Natural killer cell (primary cell): ENCODE measurements around the gene POU5F1. TPM values are rescaled to one million over a fixed set of nuclear protein-coding genes. Genes with fewer than 3 reads are reported as not detected.

ENCODE experiments used
- ATAC-seq, 3 donors: fragments of 150-1000 bp in 2 of 3; fragments of 200-7000 bp in 1 of 3; cut with Tn5 transposase; 1 replicate in 1 of 3; 2 replicates in 2 of 3; pipeline ENCODE4 v1.10.0; 2021; ENCODE audit warnings: mild to moderate bottlenecking in 2 of 3, moderate library complexity in 2 of 3
- DNase-seq, 2 donors: peaks; one replicate each; pipeline versions ENCODE4 v3.0.0 to v3.0.0-alpha.2; 2013 to 2021; ENCODE audit warnings: mixed read lengths in 1 of 2
- H3K27ac ChIP-seq: one replicate; pipeline ENCODE4 v1.5.1; 2013; ENCODE audit warnings: mild to moderate bottlenecking, low read length
- H3K27me3 ChIP-seq: one replicate; pipeline ENCODE4 v1.6.1; 2013; ENCODE audit warnings: low read length; ENCODE audit not compliant: control insufficient read depth, insufficient read depth
- H3K36me3 ChIP-seq: one replicate; pipeline ENCODE4 v1.6.1; 2013; ENCODE audit warnings: low read length; ENCODE audit not compliant: control insufficient read depth, insufficient read depth
- H3K4me1 ChIP-seq: one replicate; pipeline ENCODE4 v1.6.1; 2013; ENCODE audit warnings: low read length; ENCODE audit not compliant: control insufficient read depth, insufficient read depth
- H3K4me3 ChIP-seq: one replicate; pipeline ENCODE4 v1.5.1; 2013; ENCODE audit warnings: low read length
- H3K9me3 ChIP-seq: one replicate; pipeline ENCODE4 v1.6.1; 2013; ENCODE audit warnings: low read length; ENCODE audit not compliant: control insufficient read depth, insufficient read depth
- H3K27ac Mint-ChIP-seq, 2 donors: one replicate each; pipeline ENCODE4 v1.8.0; 2022; ENCODE audit warnings: mild to moderate bottlenecking in 2 of 2, mixed read lengths in 2 of 2, moderate library complexity in 1 of 2
- H3K27me3 Mint-ChIP-seq, 2 donors: one replicate each; pipeline ENCODE4 v1.8.0; 2022; ENCODE audit warnings: low read depth in 2 of 2, mixed read lengths in 2 of 2
- H3K36me3 Mint-ChIP-seq: one replicate; pipeline ENCODE4 v1.8.0; 2022; ENCODE audit warnings: mixed read lengths
- H3K4me1 Mint-ChIP-seq, 2 donors: one replicate each; pipeline ENCODE4 v1.8.0; 2022; ENCODE audit warnings: mixed read lengths in 2 of 2
- H3K4me3 Mint-ChIP-seq: one replicate; pipeline ENCODE4 v1.8.0; 2022; ENCODE audit warnings: mild to moderate bottlenecking, moderate library complexity, mixed read lengths
- H3K9me3 Mint-ChIP-seq, 2 donors: one replicate each; pipeline ENCODE4 v1.8.0; 2022; ENCODE audit warnings: mixed read lengths in 2 of 2
- CTCF ChIP-seq: fragments of 200-600 bp; IDR thresholded peaks from one replicate; pipeline ENCODE4 v1.8.0; 2022; ENCODE audit warnings: antibody characterized with exemption
- WGBS: methylation state at CpG from one replicate; pipeline ENCODE4 v1.1.7; 2013; ENCODE audit warnings: missing lambda C conversion rate; ENCODE audit not compliant: insufficient coverage; 5-methylcytosine and 5-hydroxymethylcytosine counted together
- intact Hi-C: fragments of 100-400 bp; cut with micrococcal nuclease; formaldehyde crosslinking; loops from one replicate; pipeline ENCODE4 v1.14.2; 2022
- total RNA-seq, 4 donors: library from RNA; stranded (reverse); fragments of 120-200 nt in 1 of 4; gene quantifications; one replicate each; pipeline versions ENCODE4 v1.2.3 to v1.2.4, GENCODE V29; 2013 to 2022

Gene POU5F1
- total RNA-seq, 3 donors from 2014 or later (not counting 1 experiment from before 2014, with no cell fraction given) = not detected

DNA sequence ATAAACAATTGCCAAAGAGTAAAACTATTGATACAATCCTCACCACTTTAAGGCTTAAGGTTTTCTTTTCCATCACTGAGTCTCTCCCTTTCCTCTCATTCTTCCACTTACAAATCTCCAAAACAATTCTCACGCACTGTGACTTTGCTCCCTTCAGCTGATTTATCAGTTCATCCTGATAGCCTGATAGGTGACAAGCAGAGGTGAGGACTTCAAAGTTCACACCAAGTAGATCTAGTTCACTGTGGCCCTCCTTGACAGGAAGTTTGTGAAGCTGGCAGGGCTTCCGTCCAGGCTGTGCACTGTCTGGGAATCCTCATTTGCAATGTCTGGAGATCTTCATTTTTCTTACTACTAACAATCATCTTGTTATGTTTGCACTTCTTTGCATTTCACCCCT, 35.2 kb upstream of the POU5F1 start:
- Histone ChIP-seq H3K27ac (no peak overlapping the region), H3K4me1 (peaks cover 31% of the 10 kb centered on the region), H3K4me3 (no peak overlapping the region), H3K9me3 (no peaks in the 10 kb centered on the region), H3K36me3 (no peaks in the 10 kb centered on the region), H3K27me3 (no peaks in the 10 kb centered on the region)
- WGBS = 73% methylated on average over 2 of the region's 2 CpGs
- peak overlapping the region; percentile 67 for H3K4me3 Mint-ChIP-seq
- no peak for TF ChIP-seq CTCF
- no peak for ATAC-seq
- H3K27ac Mint-ChIP-seq = peak overlapping the region; percentile 40 to 71
- intact Hi-C loops = no loop called here
- DNase-seq = no peak
- peaks cover 17 to 32% of the 10 kb centered on the region in 2 donors for H3K4me1 Mint-ChIP-seq
- H3K27me3 Mint-ChIP-seq = no peaks in the 10 kb centered on the region
- no peaks in the 10 kb centered on the region for H3K36me3 Mint-ChIP-seq
- H3K9me3 Mint-ChIP-seq = no peaks in the 10 kb centered on the region

- H3K4me1 ChIP-seq = peaks cover 37% of the 10 kb centered on the region
- peak overlapping the region; percentile 97 for H3K4me3 Mint-ChIP-seq
- TF ChIP-seq CTCF = no peak
- no peaks in the 10 kb centered on the region for H3K36me3 Mint-ChIP-seq
- WGBS = 97% methylated on average over 4 of the region's 4 CpGs
- H3K36me3 ChIP-seq = no peaks in the 10 kb centered on the region
- peak overlapping the region; percentile 97 to 99 for H3K27ac Mint-ChIP-seq
- ATAC-seq (no peak), DNase-seq (no peak)
- H3K27ac ChIP-seq = peak overlapping the region; percentile 76
- H3K9me3 ChIP-seq = no peaks in the 10 kb centered on the region
- no peak overlapping the region for H3K4me3 ChIP-seq
- H3K27me3 ChIP-seq = no peaks in the 10 kb centered on the region
- H3K9me3 Mint-ChIP-seq = no peaks in the 10 kb centered on the region
- H3K27me3 Mint-ChIP-seq = no peaks in the 10 kb centered on the region
- intact Hi-C loops = loop anchor here (1.0 kb wide), 1 partner anchor 68 kb away; the partner anchor contains the start of gene HLA-C
- H3K4me1 Mint-ChIP-seq = peaks cover 22 to 40% of the 10 kb centered on the region in 2 donors
These were observed 34.3 kb upstream of the POU5F1 start for GRCh38 chr6:31204751-31205145.

DNA sequence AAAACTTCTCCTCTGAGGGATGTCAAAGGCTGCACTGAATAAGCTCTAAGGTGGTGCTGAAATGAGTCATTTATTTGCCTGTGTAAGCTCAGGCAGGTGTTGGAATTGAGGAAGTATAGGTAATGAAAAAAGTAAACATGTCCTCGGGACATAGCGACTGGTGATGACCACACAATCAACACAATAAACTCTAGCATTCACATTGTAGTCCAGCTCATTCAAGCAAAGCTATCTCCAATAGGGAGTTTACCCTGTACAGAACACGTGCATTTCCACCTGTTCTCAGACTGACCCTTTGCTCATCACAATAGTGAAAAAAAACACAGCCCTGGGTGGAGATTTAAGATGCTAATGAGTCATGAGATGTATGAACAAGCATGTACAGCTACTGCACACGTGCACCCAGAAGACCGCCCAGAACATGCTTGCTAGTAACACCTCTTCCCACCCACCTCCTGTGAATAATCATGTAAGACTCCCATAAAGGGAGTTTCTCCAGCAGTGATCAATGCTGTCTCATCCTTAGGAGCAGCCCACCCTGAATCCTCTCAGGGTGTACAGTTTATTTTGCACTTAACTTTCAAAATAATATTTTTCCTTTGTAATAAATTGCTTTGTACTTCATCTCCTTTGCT, 33.0 kb upstream of the POU5F1 start:
- Mint-ChIP-seq H3K9me3 (no peaks in the 10 kb centered on the region), H3K27ac (peak overlapping the region; percentile 97 to 99), H3K4me3 (peak overlapping the region; percentile 97), H3K36me3 (no peaks in the 10 kb centered on the region), H3K27me3 (no peaks in the 10 kb centered on the region), H3K4me1 (peaks cover 33 to 51% of the 10 kb centered on the region in 2 donors)
- 0% methylated on average over 5 of the region's 5 CpGs for WGBS
- Histone ChIP-seq H3K27ac (peak overlapping the region; percentile 76), H3K4me3 (peak overlapping the region; percentile 32), H3K27me3 (no peaks in the 10 kb centered on the region), H3K4me1 (peaks cover 50% of the 10 kb centered on the region), H3K9me3 (no peaks in the 10 kb centered on the region), H3K36me3 (no peaks in the 10 kb centered on the region)
- intact Hi-C loops = no loop called here
- ATAC-seq (peak; percentile 63 to 89 (median 78)), DNase-seq (peak; percentile 62 to 84)
- TF ChIP-seq CTCF = no peak
